Prostate gland (tissue), 2 donors: ENCODE data around the gene IL5. TPM values are rescaled to one million over a fixed set of nuclear protein-coding genes. Genes with fewer than 3 reads are reported as not detected.
A peak's percentile ranks its signal among the peaks of the same experiment; 100 is the strongest.

Source experiments
- DNase-seq: peaks from one replicate; pipeline ENCODE4 v3.0.0-alpha.2; 2019; ENCODE audit warnings: low spot score
- H3K27ac ChIP-seq, 2 donors: fragments of 200-600 bp; sonication (generic); 2 replicates each; pipeline ENCODE4 v1.5.1; 2017 to 2019
- H3K27me3 ChIP-seq: fragments of 200-600 bp; sonication (generic); replicated peaks from 2 replicates; pipeline ENCODE4 v1.5.1; 2019; ENCODE audit not compliant: insufficient read depth
- H3K36me3 ChIP-seq, 2 donors: fragments of 200-600 bp; sonication (generic); 1 replicate in 1 of 2; 2 replicates in 1 of 2; pipeline versions ENCODE4 v1.5.1 to v1.8.1; 2017 to 2019
- H3K4me1 ChIP-seq: fragments of 200-600 bp; sonication (generic); replicated peaks from 2 replicates; pipeline ENCODE4 v1.5.1; 2019
- H3K4me3 ChIP-seq, 2 donors: fragments of 200-600 bp; sonication (generic); 2 replicates each; pipeline ENCODE4 v1.5.1; 2017 to 2019
- H3K9me3 ChIP-seq: fragments of 200-600 bp; sonication (generic); 2 replicates; pipeline ENCODE4 v1.5.1; 2017
- CTCF ChIP-seq, 4 experiments: fragments of 200-600 bp in 2 of 4; fragments of 450-650 bp in 2 of 4; sonication (generic) in 2 of 4; IDR thresholded peaks; 1 replicate in 3 of 4; 2 replicates in 1 of 4; pipeline ENCODE4 v1.5.1; 2016 to 2019; ENCODE audit warnings: antibody characterized with exemption in 4 of 4, mild to moderate bottlenecking in 2 of 4, moderate library complexity in 2 of 4
- POLR2A ChIP-seq: fragments of 450-650 bp; IDR thresholded peaks from one replicate; pipeline ENCODE4 v1.6.1; 2016; ENCODE audit warnings: antibody characterized with exemption, mild to moderate bottlenecking
- POLR2AphosphoS5 ChIP-seq: sonication (generic); formaldehyde crosslinking; IDR thresholded peaks from one replicate; pipeline ENCODE4 v1.6.1; 2017; ENCODE audit warnings: antibody characterized with exemption
- WGBS: methylation state at CpG from one replicate; pipeline ENCODE4 v1.1.5; 2018; 5-methylcytosine and 5-hydroxymethylcytosine counted together
- intact Hi-C: fragments of 100-400 bp; cut with DNase I; formaldehyde crosslinking; loops from one replicate; pipeline ENCODE4 v1.14.2; 2022
- total RNA-seq, 2 donors: library from RNA; depleted of rRNA; stranded (reverse); fragments of >200 nt; gene quantifications; one replicate each; pipeline ENCODE4 v1.1.0, GENCODE V29; 2016

Gene IL5
- total RNA-seq, 2 donors from 2014 or later, result not detected

GRCh38 chr5:132495667-132496190, 47.6 kb downstream of the IL5 start:
- TF ChIP-seq CTCF (IDR thresholded peaks at IDR 0.05) (peak in 1 of 4 experiments; percentile 1), POLR2AphosphoS5 (peak; percentile 38), POLR2A (peak; percentile 21)
- under 1% methylated on average over 20 of the region's 30 CpGs for WGBS
- intact Hi-C loops, result loop anchor here (10.0 kb wide), 2 partner anchors 201 to 241 kb away; partner anchors contain the start of genes PDLIM4 and SLC22A4

GRCh38 chr5:132493821-132494220, 49.5 kb downstream of the IL5 start:
- Histone ChIP-seq H3K4me1 (peaks cover 3% of the 10 kb centered on the region), H3K27me3 (no peaks in the 10 kb centered on the region), H3K9me3 (no peaks in the 10 kb centered on the region), H3K4me3 (no peak overlapping the region), H3K27ac (peak overlapping the region in 1 of 2 donors; percentile 94), H3K36me3 (no peaks in the 10 kb centered on the region)
- intact Hi-C loops, result loop anchor here (10.0 kb wide), 2 partner anchors 199 to 239 kb away; partner anchors contain the start of genes PDLIM4 and SLC22A4
- WGBS, result 97% methylated on average over 2 of the region's 2 CpGs
- no peak for DNase-seq
- TF ChIP-seq CTCF (IDR thresholded peaks at IDR 0.05), result no peak
- no peak for TF ChIP-seq POLR2AphosphoS5
- no peak for TF ChIP-seq POLR2A

More at GRCh38 chr5:132495667-132496190, 47.6 kb downstream of the IL5 start:
- Histone ChIP-seq H3K4me3 (peak overlapping the region; percentile 71 to 76), H3K36me3 (no peaks in the 10 kb centered on the region), H3K4me1 (peaks cover 3% of the 10 kb centered on the region), H3K27ac (peak overlapping the region; percentile 94 to 96), H3K9me3 (no peaks in the 10 kb centered on the region), H3K27me3 (no peaks in the 10 kb centered on the region)
- peak; percentile 81 for DNase-seq

GRCh38 chr5:132493241-132493640, 50.1 kb downstream of the IL5 start:
- no peaks in the 10 kb centered on the region for H3K36me3 ChIP-seq
- no peaks in the 10 kb centered on the region for H3K9me3 ChIP-seq
- H3K4me1 ChIP-seq, result peaks cover 7% of the 10 kb centered on the region
- intact Hi-C loops, result loop anchor here (10.0 kb wide), 2 partner anchors 198 to 238 kb away; partner anchors contain the start of genes PDLIM4 and SLC22A4
- H3K27ac ChIP-seq, result no peak overlapping the region
- 90% methylated on average over 4 of the region's 4 CpGs for WGBS
- H3K27me3 ChIP-seq, result no peaks in the 10 kb centered on the region
- H3K4me3 ChIP-seq, result no peak overlapping the region
- no peak for DNase-seq
- no peak for TF ChIP-seq CTCF (IDR thresholded peaks at IDR 0.05)
- TF ChIP-seq POLR2A, result no peak
- no peak for TF ChIP-seq POLR2AphosphoS5

- H3K9me3 ChIP-seq, result no peaks in the 10 kb centered on the region
- no peak overlapping the region for H3K4me3 ChIP-seq
- intact Hi-C loops, result loop anchor here (10.0 kb wide), 2 partner anchors 198 to 238 kb away; partner anchors contain the start of genes PDLIM4 and SLC22A4
- DNase-seq, result no peak
- H3K36me3 ChIP-seq, result no peaks in the 10 kb centered on the region
- H3K27ac ChIP-seq, result no peak overlapping the region
- H3K4me1 ChIP-seq, result peaks cover 11% of the 10 kb centered on the region
- 73% methylated on average over 3 of the region's 3 CpGs for WGBS
- H3K27me3 ChIP-seq, result no peaks in the 10 kb centered on the region
- TF ChIP-seq POLR2A, result no peak
- TF ChIP-seq CTCF (IDR thresholded peaks at IDR 0.05), result no peak
- TF ChIP-seq POLR2AphosphoS5, result no peak
These were observed 50.8 kb downstream of the IL5 start for GRCh38 chr5:132492386-132493125.

Other genes starting within 250 kb of the IL5 start
- gene SLC22A4, start 249.1 kb downstream of the IL5 start, total RNA-seq, result 1 to 10 TPM; 5.5 to 8.2 TPM
- gene SLC22A5, start 173.8 kb downstream of the IL5 start, total RNA-seq, result 10 to 100 TPM; 26.2 to 37.5 TPM
- 10 to 100 TPM; 42.2 to 47.0 TPM for gene IRF1, start 52.7 kb downstream of the IL5 start, total RNA-seq
- 10 to 100 TPM; 20.2 to 37.0 TPM for gene RAD50, start 13.5 kb upstream of the IL5 start, total RNA-seq
- 1 to 10 TPM in 1 of 2 donors, not detected in 1; 2.3 TPM for gene IL13, start 114.7 kb upstream of the IL5 start, total RNA-seq
- not detected for gene IL4, start 130.5 kb upstream of the IL5 start, total RNA-seq
- gene KIF3A, start 194.0 kb upstream of the IL5 start, total RNA-seq, result 10 to 100 TPM in 1 of 2 donors, 1 to 10 TPM in 1; 5.9 to 14.0 TPM
- gene CCNI2, start 203.9 kb upstream of the IL5 start, total RNA-seq, result 1 to 10 TPM in 1 of 2 donors, not detected in 1; 5.9 TPM
- gene SEPTIN8, start 233.7 kb upstream of the IL5 start, total RNA-seq, result 10 to 100 TPM; 27.7 to 38.5 TPM